NCI-H345 treated with DMSO at 0.1 percent for 48 hours (cell line): ENCODE results near the gene DUSP12.
"Not testable (repeated sequence)": the region's sequence is repeated elsewhere in the genome, so short reads cannot be mapped to it uniquely, and the experiment has no call there.

Experiments
- DNase-seq: peaks from one replicate; lab custom pipeline; 2025; ENCODE audit not compliant: unreplicated experiment; lab: John Stamatoyannopoulos, UW

The DUSP12 gene, protein sequence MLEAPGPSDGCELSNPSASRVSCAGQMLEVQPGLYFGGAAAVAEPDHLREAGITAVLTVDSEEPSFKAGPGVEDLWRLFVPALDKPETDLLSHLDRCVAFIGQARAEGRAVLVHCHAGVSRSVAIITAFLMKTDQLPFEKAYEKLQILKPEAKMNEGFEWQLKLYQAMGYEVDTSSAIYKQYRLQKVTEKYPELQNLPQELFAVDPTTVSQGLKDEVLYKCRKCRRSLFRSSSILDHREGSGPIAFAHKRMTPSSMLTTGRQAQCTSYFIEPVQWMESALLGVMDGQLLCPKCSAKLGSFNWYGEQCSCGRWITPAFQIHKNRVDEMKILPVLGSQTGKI

GRCh38 chr1:161749509-161750407, at the start of gene DUSP12:
Gene DUSP12 (plus strand): TSS chr1:161749786. CDS start chr1:161749802, 16 bp downstream.
- DNase-seq: peak; percentile 89

GRCh38 chr1:161702250-161702649, 47.3 kb upstream of the DUSP12 start:
- no peak for DNase-seq

- no peak for DNase-seq
Observed at GRCh38 chr1:161705537-161705936, 44.0 kb upstream of the DUSP12 start.

DNA sequence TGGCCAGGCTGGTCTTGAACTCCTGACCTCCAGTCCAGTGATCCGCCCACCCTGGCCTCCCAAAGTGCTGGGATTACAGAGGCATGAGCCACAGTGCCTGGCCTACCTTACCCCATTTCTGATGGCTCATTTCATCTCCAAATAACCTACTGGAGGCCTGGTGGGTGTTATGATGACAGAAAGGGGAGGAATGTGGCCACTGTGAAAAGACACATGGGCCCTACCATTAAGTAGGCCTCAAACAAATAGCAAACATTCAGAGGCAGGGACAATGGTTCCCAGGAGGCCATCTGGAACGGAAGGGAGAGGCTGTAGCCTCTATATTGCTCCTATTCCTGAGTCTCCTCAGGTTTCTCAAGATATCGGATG, 43.5 kb upstream of the DUSP12 start:
- no peak for DNase-seq

DNA sequence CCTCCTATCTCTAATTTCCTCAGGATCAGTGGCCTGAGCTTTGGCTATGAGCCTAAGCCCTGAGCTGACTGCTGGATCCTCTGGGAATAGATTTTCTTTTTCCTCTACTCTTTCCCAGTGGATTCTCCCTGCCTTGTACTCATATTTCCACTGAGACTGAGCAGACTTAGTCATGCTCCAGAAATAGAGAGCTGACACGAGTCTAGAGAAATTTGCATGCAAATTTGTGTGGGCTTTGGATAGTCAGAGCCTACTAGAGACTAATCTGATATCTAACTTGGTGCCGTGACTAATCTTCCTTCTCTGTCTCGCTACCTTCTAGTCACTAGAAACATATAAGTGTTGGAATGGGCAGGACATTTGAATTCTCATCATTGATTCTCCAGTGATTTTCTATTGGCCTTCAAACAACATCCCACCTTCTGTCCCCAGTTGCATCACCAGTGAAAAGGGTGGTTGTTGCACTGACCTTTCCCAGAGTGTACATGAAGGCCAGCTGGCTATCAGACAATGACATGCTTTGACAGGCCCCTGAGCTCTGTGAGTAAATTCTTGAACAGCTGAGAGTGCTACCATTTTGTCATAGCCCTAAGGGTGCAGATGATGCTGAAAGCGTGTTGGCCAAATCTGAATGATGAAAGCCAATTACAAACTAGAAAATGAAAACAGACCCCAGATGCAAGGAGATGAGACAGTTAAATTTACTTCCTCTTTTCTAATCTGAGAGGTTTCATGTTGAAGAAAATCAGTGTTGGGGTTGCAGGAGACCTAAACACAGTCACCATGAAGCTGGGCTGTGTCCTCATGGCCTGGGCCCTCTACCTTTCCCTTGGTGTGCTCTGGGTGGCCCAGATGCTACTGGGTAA, 42.9 kb upstream of the DUSP12 start, which contains the start of gene FCRLA:
TSS of gene FCRLA (plus strand) at position 748 of the 866 bp plus-strand sequence. CDS start at position 784, 36 bp downstream.
- no peak for DNase-seq

GRCh38 chr1:161707503-161707902, 42.1 kb upstream of the DUSP12 start:
- DNase-seq: no peak

- no peak for DNase-seq
Observed at GRCh38 chr1:161709373-161709772, 40.2 kb upstream of the DUSP12 start.

DNA sequence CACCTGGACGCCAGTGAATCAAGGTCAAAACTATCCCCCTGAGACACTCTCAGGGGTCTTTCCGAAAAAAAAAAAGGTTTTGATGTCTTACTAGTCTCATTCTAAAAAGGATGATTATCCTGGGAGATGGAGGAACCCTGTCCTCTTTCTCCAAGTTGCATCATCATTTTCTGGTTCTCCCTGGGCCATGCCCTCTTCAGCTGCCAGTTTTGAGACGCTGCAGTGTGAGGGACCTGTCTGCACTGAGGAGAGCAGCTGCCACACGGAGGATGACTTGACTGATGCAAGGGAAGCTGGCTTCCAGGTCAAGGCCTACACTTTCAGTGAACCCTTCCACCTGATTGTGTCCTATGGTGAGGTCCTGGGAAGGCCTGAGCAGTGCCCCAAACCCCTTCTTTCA, 39.0 kb upstream of the DUSP12 start:
- no peak for DNase-seq

GRCh38 chr1:161718559-161719324, 30.8 kb upstream of the DUSP12 start:
- DNase-seq: no peak

DNA sequence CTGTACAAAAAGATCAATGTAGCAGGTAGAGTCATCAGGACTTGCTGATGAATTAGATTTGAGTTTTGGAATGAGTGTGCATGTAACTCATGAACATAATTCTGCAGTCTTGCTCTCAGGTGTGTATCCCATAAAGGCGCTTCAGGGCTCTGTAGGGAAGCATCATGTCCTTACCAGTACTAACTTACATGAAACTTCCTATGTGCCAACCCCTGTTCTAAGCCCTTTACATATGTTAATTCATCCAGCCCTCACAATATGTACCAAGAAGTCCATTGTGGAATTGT, 30.3 kb upstream of the DUSP12 start:
- no peak for DNase-seq

DNA sequence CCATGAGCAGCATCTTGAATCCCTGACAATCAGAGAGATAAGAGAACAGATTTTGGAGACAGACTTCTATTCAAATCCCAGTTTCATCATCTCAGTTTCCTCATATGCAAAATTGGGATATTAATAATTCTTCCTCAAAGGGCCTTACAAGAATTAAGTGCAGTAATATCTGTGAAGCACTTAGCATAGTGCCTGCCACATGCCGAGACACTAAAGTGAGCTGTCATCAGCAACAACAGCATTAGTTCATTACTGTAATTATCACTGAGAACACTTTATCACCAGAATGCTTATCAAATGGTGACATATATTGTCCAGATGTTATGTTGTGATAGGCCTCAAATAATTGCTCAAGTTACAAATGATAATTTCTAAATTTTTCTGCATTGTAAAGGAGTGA, 29.2 kb upstream of the DUSP12 start:
- DNase-seq: no peak

DNA sequence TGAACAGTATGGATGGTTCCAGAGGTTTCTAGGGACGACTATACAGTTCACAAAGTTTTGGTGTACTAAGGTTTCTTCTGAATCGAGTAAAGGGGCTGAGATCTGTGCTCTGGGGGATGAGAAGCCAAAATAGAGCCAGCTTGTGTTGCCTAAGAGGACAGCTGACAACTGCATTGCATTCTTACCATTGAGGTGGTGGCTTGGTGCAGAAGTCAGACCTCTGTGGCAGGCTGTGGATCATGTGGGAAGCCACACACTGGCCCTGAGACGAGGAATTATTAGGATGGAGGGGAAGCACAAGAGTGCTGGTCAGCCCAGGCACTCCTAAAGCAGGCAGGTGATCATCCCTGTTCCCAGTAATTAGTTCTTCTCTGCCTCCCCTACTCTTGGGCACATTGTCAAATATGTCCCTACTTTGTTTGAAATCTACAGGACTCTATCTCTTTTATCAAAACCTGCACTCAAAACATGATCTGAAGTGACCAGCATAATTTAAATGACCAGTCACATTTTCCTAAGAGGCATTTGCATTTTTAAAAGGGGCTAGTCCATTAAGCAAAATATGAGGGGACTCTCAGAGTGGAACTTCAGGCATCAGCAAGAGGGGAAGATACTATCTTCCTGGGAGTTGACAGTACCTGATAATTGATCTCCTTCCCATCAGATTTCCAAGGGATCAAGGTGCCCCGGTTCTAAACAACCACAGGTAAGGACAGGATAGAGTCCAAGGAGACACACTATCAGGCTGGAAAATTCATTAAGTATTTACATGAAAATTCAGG, 28.4 kb upstream of the DUSP12 start, which contains the start of gene FCRLB:
TSS of gene FCRLB (plus strand) at position 589 of the 782 bp plus-strand sequence. CDS start 1,129 bp downstream, outside the sequence.
- no peak for DNase-seq

DNA sequence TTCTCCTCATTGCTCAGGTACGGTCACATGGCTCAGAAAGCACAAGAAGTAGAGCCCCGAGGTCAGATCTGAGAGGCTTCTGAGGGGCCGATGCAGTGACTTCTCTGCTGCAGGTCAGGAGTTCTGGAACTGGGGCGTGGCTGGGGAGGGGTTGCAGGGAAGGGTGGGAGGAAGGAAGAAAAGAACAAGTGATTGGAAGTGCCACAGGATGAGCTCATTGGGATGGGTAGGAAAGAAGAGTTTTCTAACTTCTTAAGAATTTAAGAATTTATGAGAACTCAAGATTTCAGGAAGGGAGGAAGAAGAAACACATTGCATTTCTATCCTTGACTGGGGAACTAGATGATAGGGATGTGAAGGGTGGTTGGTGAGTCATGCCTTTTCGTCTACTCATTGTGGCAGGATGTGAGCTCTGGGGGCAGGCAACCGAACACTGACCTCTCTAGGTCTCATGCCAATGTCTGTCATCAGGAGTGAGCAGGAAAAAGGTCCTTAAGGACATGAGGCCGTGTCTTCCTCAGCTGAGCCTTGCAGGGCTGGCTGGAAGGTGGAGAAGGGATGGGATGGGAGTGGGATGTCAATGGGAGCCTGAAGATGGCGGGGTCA, 27.7 kb upstream of the DUSP12 start:
- no peak for DNase-seq

- DNase-seq: no peak
Observed at GRCh38 chr1:161722406-161722805, 27.2 kb upstream of the DUSP12 start.

DNA sequence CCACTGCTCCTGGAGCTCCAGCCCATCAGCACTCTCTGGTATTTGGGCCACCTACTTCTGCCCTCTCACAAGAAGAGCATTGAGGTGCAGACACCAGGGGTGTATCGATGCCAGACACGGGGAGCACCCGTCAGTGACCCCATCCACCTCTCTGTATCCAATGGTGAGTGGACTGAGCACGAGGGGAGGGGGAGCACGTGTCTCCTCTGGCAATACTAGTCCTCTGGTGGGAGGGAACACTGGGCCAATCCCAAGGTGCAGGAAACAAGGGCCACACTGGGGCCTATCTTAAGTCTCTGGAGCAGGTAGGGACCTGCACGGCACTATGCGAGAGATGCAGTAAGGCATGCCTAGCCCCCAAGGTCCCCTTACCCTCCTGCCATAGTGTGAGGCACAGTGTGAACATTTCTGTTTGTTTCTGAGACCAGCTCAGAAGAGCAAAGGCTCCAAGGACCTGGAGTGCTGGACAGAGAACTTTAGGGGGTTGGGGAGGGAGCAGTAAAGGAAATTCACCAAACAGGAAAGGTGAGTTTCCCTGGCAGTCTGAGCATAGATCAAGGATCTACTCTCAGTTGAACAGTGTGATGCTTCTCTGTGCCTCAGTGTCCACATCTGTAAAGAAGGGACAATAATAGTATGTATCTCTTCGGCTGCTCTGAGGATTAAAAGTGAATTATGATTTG, 26.0 kb upstream of the DUSP12 start:
- no peak for DNase-seq

DNA sequence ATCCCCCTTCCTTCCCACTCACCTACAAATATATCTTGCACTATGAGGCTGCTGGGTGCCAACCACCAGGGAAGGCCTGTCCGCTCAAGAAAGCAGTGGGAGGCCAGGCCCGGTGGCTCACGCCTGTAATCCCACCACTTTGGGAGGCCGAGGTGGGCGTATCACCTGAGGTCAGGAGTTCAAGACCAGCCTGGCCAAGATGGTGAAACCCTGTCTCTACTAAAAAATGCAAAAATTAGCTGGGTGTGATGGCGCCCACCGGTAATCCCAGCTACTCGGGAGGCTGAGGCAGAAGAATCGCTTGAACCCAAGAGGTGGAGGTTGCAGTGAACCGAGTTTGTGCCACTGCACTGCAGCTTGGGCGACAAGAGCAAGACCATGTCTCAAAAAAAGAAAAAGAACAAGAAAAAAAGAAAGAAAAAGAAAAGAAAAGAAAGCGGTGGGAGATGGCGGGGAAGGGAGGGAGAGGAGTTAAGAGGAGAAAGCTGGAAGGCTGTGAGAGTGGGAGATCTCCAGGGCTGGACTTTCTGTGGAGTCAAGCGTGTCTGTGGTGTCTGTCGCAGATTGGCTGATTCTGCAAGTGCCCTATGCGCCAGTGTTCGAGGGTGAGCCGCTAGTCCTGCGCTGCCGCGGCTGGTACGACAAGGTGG, 24.2 kb upstream of the DUSP12 start:
- DNase-seq: not testable (repeated sequence)

- DNase-seq: no peak
Observed at GRCh38 chr1:161725908-161726472, 23.6 kb upstream of the DUSP12 start.
